RWPE2 (cell line): ENCODE measurements around the gene LRRC28.
"Not testable (repeated sequence)": the region's sequence is repeated elsewhere in the genome, so short reads cannot be mapped to it uniquely, and the experiment has no call there.

Experiments used
- ATAC-seq: fragments of 200-7000 bp; cut with Tn5 transposase; 3 replicates; pipeline ENCODE4 v1.9.1; 2021; ENCODE audit warnings: low read depth
- DNase-seq: peaks from one replicate; pipeline ENCODE4 v3.0.0-alpha.2; 2020; ENCODE audit warnings: low spot score
- H3K27ac ChIP-seq: fragments of 450-650 bp; 2 replicates; pipeline ENCODE4 v1.5.1; 2017; ENCODE audit warnings: mild to moderate bottlenecking; ENCODE audit not compliant: poor library complexity, severe bottlenecking
- H3K27me3 ChIP-seq: fragments of 250-450 bp; sonication (Bioruptor Pico); 2 replicates; pipeline ENCODE4 v1.5.1; 2021; ENCODE audit warnings: mild to moderate bottlenecking, moderate library complexity; ENCODE audit not compliant: insufficient read depth, poor library complexity, severe bottlenecking
- H3K36me3 ChIP-seq: fragments of 250-450 bp; sonication (Bioruptor Pico); 2 replicates; pipeline ENCODE4 v1.5.1; 2020; ENCODE audit warnings: low read depth, mild to moderate bottlenecking, moderate library complexity
- H3K4me1 ChIP-seq: fragments of 250-450 bp; sonication (Bioruptor Pico); 2 replicates; pipeline ENCODE4 v1.5.1; 2021; ENCODE audit warnings: mild to moderate bottlenecking, moderate library complexity; ENCODE audit not compliant: insufficient read depth, poor library complexity, severe bottlenecking
- H3K4me3 ChIP-seq: fragments of 250-450 bp; sonication (Bioruptor Pico); 2 replicates; pipeline ENCODE4 v1.5.1; 2021; ENCODE audit warnings: mild to moderate bottlenecking, moderate library complexity; ENCODE audit not compliant: severe bottlenecking
- H3K9me3 ChIP-seq: fragments of 250-450 bp; sonication (Bioruptor Pico); 2 replicates; pipeline ENCODE4 v1.5.1; 2021; ENCODE audit warnings: mild to moderate bottlenecking, moderate library complexity; ENCODE audit not compliant: severe bottlenecking
- CTCF ChIP-seq: fragments of 450-650 bp; IDR thresholded peaks from one replicate; pipeline ENCODE4 v1.5.1; 2017; ENCODE audit warnings: mild to moderate bottlenecking, moderate library complexity; ENCODE audit not compliant: poor library complexity, severe bottlenecking

LRRC28 gene

GRCh38 chr15:99393641-99394040 lies 142.4 kb downstream of the LRRC28 start:
- no peak for DNase-seq
- H3K4me3 ChIP-seq, result no peak overlapping the region
- peaks cover 7% of the 10 kb centered on the region for H3K9me3 ChIP-seq
- no peak for TF ChIP-seq CTCF
- no peak overlapping the region for H3K27ac ChIP-seq
- no peak for ATAC-seq
- H3K36me3 ChIP-seq, result no peaks in the 10 kb centered on the region
- H3K27me3 ChIP-seq, result no peaks in the 10 kb centered on the region
- H3K4me1 ChIP-seq, result no peaks in the 10 kb centered on the region

GRCh38 chr15:99396375-99396774 lies 145.1 kb downstream of the LRRC28 start:
- Histone ChIP-seq H3K36me3 (no peaks in the 10 kb centered on the region), H3K27ac (no peak overlapping the region), H3K4me3 (no peak overlapping the region), H3K27me3 (no peaks in the 10 kb centered on the region), H3K4me1 (no peaks in the 10 kb centered on the region), H3K9me3 (peaks cover 6% of the 10 kb centered on the region)
- ATAC-seq (no peak), DNase-seq (no peak)
- TF ChIP-seq CTCF, result no peak

- DNase-seq, result no peak
Measured at GRCh38 chr15:99399061-99399460, 147.8 kb downstream of the LRRC28 start.

GRCh38 chr15:99399618-99400017 lies 148.3 kb downstream of the LRRC28 start:
- H3K27me3 ChIP-seq, result no peaks in the 10 kb centered on the region
- H3K9me3 ChIP-seq, result no peaks in the 10 kb centered on the region
- ATAC-seq, result 0 out of 3 replicates have a peak, but pooled peaks have one; percentile 25
- no peaks in the 10 kb centered on the region for H3K4me1 ChIP-seq
- no peak overlapping the region for H3K4me3 ChIP-seq
- no peaks in the 10 kb centered on the region for H3K36me3 ChIP-seq
- no peak for DNase-seq
- TF ChIP-seq CTCF, result no peak
- H3K27ac ChIP-seq, result no peak overlapping the region

More at GRCh38 chr15:99399061-99399460, 147.8 kb downstream of the LRRC28 start:
- Histone ChIP-seq H3K27ac (no peak overlapping the region), H3K36me3 (no peaks in the 10 kb centered on the region), H3K4me1 (no peaks in the 10 kb centered on the region), H3K4me3 (no peak overlapping the region), H3K9me3 (no peaks in the 10 kb centered on the region), H3K27me3 (no peaks in the 10 kb centered on the region)
- no peak for ATAC-seq
- no peak for TF ChIP-seq CTCF

GRCh38 chr15:99401216-99401615 lies 149.9 kb downstream of the LRRC28 start:
- H3K27ac ChIP-seq, DNase-seq, H3K4me3 ChIP-seq, H3K9me3 ChIP-seq, H3K4me1 ChIP-seq, ATAC-seq, H3K27me3 ChIP-seq, H3K36me3 ChIP-seq: not testable (repeated sequence)
